MCF 10A (cell line): ENCODE data around the gene TTC21B. TPM values are rescaled to one million over a fixed set of nuclear protein-coding genes. Genes with fewer than 3 reads are reported as not detected.
"Not testable (repeated sequence)": the region's sequence is repeated elsewhere in the genome, so short reads cannot be mapped to it uniquely, and the experiment has no call there.

Experiments
- BruUV-seq: library from RNA; stranded (reverse); fragments of 400-500 nt; replicated peaks from 2 replicates; lab custom pipeline; 2021; lab: Mats Ljungman, UMichigan
- CTCF ChIA-PET: fragments of 300-600 bp; sonication (Branson Sonifier 250); formaldehyde crosslinking; extraction: SDS; loops from one replicate; lab custom pipeline; 2021; ENCODE audit warnings: antibody characterized with exemption, inconsistent platforms; lab: Yijun Ruan, JAX
- POLR2A ChIA-PET: fragments of 300-600, 350-650 bp; sonication (Branson Sonifier 250); formaldehyde crosslinking; extraction: SDS; loops from one replicate; lab custom pipeline; 2020; ENCODE audit warnings: antibody characterized with exemption, inconsistent platforms; lab: Yijun Ruan, JAX
- DNase-seq: peaks from one replicate; pipeline ENCODE4 v3.0.0-alpha.2; 2018; ENCODE audit not compliant: unreplicated experiment
- H3K27ac Mint-ChIP-seq: one replicate; pipeline ENCODE4 v1.8.0; 2022; ENCODE audit warnings: mild to moderate bottlenecking, low read depth, mixed read lengths; ENCODE audit not compliant: unreplicated experiment
- H3K27me3 Mint-ChIP-seq: one replicate; pipeline ENCODE4 v1.8.0; 2022; ENCODE audit warnings: mixed read lengths; ENCODE audit not compliant: insufficient read depth, unreplicated experiment
- H3K36me3 Mint-ChIP-seq: one replicate; pipeline ENCODE4 v1.8.0; 2022; ENCODE audit warnings: mild to moderate bottlenecking, moderate library complexity, mixed read lengths; ENCODE audit not compliant: insufficient read depth, unreplicated experiment
- H3K4me1 Mint-ChIP-seq: one replicate; pipeline ENCODE4 v1.8.0; 2022; ENCODE audit warnings: mixed read lengths; ENCODE audit not compliant: insufficient read depth, unreplicated experiment
- H3K4me3 Mint-ChIP-seq: one replicate; pipeline ENCODE4 v1.8.0; 2022; ENCODE audit warnings: mild to moderate bottlenecking, moderate library complexity, mixed read lengths; ENCODE audit not compliant: unreplicated experiment
- H3K9me3 Mint-ChIP-seq: one replicate; pipeline ENCODE4 v1.8.0; 2022; ENCODE audit warnings: mixed read lengths; ENCODE audit not compliant: unreplicated experiment
- CTCF ChIP-seq: fragments of 200-600 bp; IDR thresholded peaks from one replicate; pipeline ENCODE4 v1.8.0; 2022; ENCODE audit warnings: antibody characterized with exemption, mild to moderate bottlenecking; ENCODE audit not compliant: unreplicated experiment
- intact Hi-C: fragments of 100-400 bp; cut with micrococcal nuclease; formaldehyde crosslinking; loops from 2 replicates; pipeline ENCODE4 v1.14.1; 2022
- total RNA-seq: library from RNA; stranded (reverse); gene quantifications from 2 replicates; pipeline ENCODE4 v1.2.3, GENCODE V29; 2022

The TTC21B gene
- total RNA-seq, 1 experiment from 2014 or later = 9.8 TPM

- Mint-ChIP-seq H3K4me3 (no peak overlapping the region), H3K27me3 (no peaks in the 10 kb centered on the region), H3K27ac (no peak overlapping the region), H3K9me3 (no peaks in the 10 kb centered on the region), H3K36me3 (no peaks in the 10 kb centered on the region), H3K4me1 (no peaks in the 10 kb centered on the region)
- ChIA-PET POLR2A (interaction anchor here (1.0 kb wide), 1 partner anchor 70 kb away, joined by 3 read pairs; the partner anchor contains the start of gene GALNT3), CTCF (interaction anchor here (1.3 kb wide), 1 partner anchor 10 kb away, joined by 11 read pairs; no protein-coding TSS in a partner anchor)
- intact Hi-C loops = no loop called here
- no peak for DNase-seq
- no TSS peak for BruUV-seq
- TF ChIP-seq CTCF = no peak
These were observed 89.7 kb downstream of the TTC21B start for GRCh38 chr2:165863810-165864261.

DNA sequence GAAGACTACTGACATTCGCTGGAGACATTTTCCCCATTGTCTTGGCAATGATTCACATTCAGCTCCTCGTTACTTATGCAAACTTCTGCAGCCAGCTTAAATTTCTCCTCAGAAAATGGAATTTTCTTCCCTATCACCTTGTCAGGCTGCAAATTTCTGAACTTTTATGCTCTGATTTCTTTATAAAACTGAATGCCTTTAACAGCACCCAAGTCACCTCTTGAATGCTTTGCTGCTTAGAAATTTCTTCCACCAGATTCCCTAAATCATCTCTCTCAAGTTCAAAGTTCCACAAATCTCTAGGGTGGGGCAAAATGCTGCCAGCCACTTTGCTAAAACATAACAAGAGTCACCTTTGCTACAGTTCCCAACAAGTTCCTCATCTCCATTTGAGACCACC, 92.5 kb downstream of the TTC21B start:
- DNase-seq, H3K36me3 Mint-ChIP-seq, POLR2A ChIA-PET, intact Hi-C loops, H3K4me3 Mint-ChIP-seq, BruUV-seq, H3K4me1 Mint-ChIP-seq, H3K27me3 Mint-ChIP-seq, H3K9me3 Mint-ChIP-seq, CTCF ChIA-PET, H3K27ac Mint-ChIP-seq: not testable (repeated sequence)

- intact Hi-C loops, H3K9me3 Mint-ChIP-seq, POLR2A ChIA-PET, H3K27ac Mint-ChIP-seq, H3K4me1 Mint-ChIP-seq, BruUV-seq, H3K36me3 Mint-ChIP-seq, H3K4me3 Mint-ChIP-seq, DNase-seq, H3K27me3 Mint-ChIP-seq: not testable (repeated sequence)
- CTCF ChIA-PET = interaction anchor here (0.7 kb wide), 1 partner anchor 843 kb away, joined by 3 read pairs; no protein-coding TSS in a partner anchor
These were observed 93.9 kb downstream of the TTC21B start for GRCh38 chr2:165859723-165860122.

DNA sequence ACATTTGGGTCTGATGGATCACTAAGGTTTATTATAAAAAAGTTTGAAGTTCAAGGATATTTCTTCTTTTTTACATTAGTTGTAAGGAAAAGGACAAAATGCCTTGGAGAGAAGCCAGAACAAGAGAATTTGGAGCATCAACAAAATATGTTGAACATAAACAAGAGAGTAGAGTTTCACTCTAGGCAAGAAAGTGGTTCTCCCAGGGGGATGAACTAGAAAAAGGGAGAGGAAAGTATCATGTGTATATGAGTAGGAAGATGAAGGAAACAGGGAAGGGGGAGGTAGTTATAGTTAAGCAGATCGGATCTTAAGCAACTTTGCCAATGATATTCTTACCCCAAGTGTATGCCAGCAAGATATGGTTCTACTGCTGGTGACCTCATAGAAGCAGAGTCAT, 95.7 kb downstream of the TTC21B start:
- no peak overlapping the region for H3K4me3 Mint-ChIP-seq
- no peak overlapping the region for H3K27ac Mint-ChIP-seq
- no peaks in the 10 kb centered on the region for H3K4me1 Mint-ChIP-seq

More for the DNA sequence above, 95.7 kb downstream of the TTC21B start:
- intact Hi-C loops = no loop called here
- DNase-seq = no peak
- Mint-ChIP-seq H3K36me3 (no peaks in the 10 kb centered on the region), H3K27me3 (no peaks in the 10 kb centered on the region), H3K9me3 (peaks cover 6% of the 10 kb centered on the region)
- no TSS peak for BruUV-seq
- POLR2A ChIA-PET = no interaction called here
- CTCF ChIA-PET = interaction anchor here (0.8 to 1.2 kb wide), 2 partner anchors 9 to 16 kb away, joined by 3 to 5 read pairs; no protein-coding TSS in a partner anchor
- TF ChIP-seq CTCF = no peak
